GM12878 (cell line): Measurements from ENCODE around the gene TRIM62. TPM values are rescaled to one million over a fixed set of nuclear protein-coding genes. Genes with fewer than 3 reads are reported as not detected.

Experiments
- ATAC-seq: fragments of 200-7000 bp; cut with Tn5 transposase; 3 replicates; pipeline ENCODE4 v1.9.1; 2020; ENCODE audit warnings: mild to moderate bottlenecking, moderate library complexity
- BruUV-seq: library from RNA; stranded (reverse); fragments of 400-500 nt; replicated peaks from 2 replicates; lab custom pipeline; 2021; lab: Mats Ljungman, UMichigan
- CTCF ChIA-PET: fragments of 300-600 bp; sonication (Branson Sonifier 250); formaldehyde crosslinking; extraction: SDS; loops from one replicate; lab custom pipeline; 2021; ENCODE audit warnings: inconsistent platforms; lab: Yijun Ruan, JAX
- POLR2A ChIA-PET: fragments of 350-600 bp; formaldehyde crosslinking; extraction: SDS; loops from one replicate; lab custom pipeline; 2021; ENCODE audit warnings: inconsistent platforms; lab: Charles Lee
- RAD21 ChIA-PET: fragments of 300-600 bp; sonication (Branson Sonifier 250); formaldehyde crosslinking; loops from one replicate; lab custom pipeline; 2023; ENCODE audit warnings: antibody characterized with exemption; ENCODE audit not compliant: unreplicated experiment; lab: Charles Lee
- SMC1A ChIA-PET: fragments of 300-600 bp; sonication (Branson Sonifier 250); formaldehyde crosslinking; loops from one replicate; lab custom pipeline; 2023; ENCODE audit not compliant: unreplicated experiment, uncharacterized antibody; lab: Charles Lee
- DNase-seq: peaks from one replicate; pipeline ENCODE4 v3.0.0-alpha.2; 2011; ENCODE audit warnings: low read depth, low spot score
- FAIRE-seq: peaks from 3 replicates; lab custom pipeline; 2011; peaks lifted over from hg19 to GRCh38; lab: Jason Lieb, UNC
- H2AFZ ChIP-seq: 2 replicates; pipeline ENCODE4 v1.6.0; 2011; ENCODE audit warnings: low read depth, low read length, control low read depth; ENCODE audit not compliant: control insufficient read depth
- H3K27ac ChIP-seq: 2 replicates; pipeline ENCODE4 v1.5.1; 2011; ENCODE audit warnings: control low read depth; ENCODE audit not compliant: control insufficient read depth, insufficient read depth
- H3K27me3 ChIP-seq, 2 experiments: replicated peaks in 1 of 2; 2 replicates each; pipeline versions ENCODE4 v1.6.0 to v1.6.1; 2011; ENCODE audit warnings: low read length in 1 of 2; ENCODE audit not compliant: control insufficient read depth in 2 of 2, insufficient read depth in 2 of 2
- H3K36me3 ChIP-seq, 2 experiments: 2 replicates each; pipeline ENCODE4 v1.5.1; 2011; ENCODE audit warnings: low read length in 1 of 2; ENCODE audit not compliant: control insufficient read depth in 2 of 2, insufficient read depth in 2 of 2
- H3K4me1 ChIP-seq: 2 replicates; pipeline ENCODE4 v1.6.1; 2011; ENCODE audit warnings: mild to moderate bottlenecking, low read length, moderate library complexity, mixed read lengths; ENCODE audit not compliant: control insufficient read depth, insufficient read depth
- H3K4me2 ChIP-seq: 2 replicates; pipeline ENCODE4 v1.6.0; 2011; ENCODE audit warnings: control low read depth; ENCODE audit not compliant: control insufficient read depth, insufficient read depth
- H3K4me3 ChIP-seq: fragments of 200-600 bp; sonication (generic); 2 replicates; pipeline ENCODE4 v1.5.1; 2016
- H3K79me2 ChIP-seq: 2 replicates; pipeline ENCODE4 v1.6.0; 2011; ENCODE audit warnings: low read length; ENCODE audit not compliant: control insufficient read depth, insufficient read depth
- H3K9ac ChIP-seq: 2 replicates; pipeline ENCODE4 v1.8.0; 2011; ENCODE audit warnings: low read length, control low read depth, mixed read lengths; ENCODE audit not compliant: control insufficient read depth, insufficient read depth
- H3K9me3 ChIP-seq: replicated peaks from 3 replicates; pipeline ENCODE4 v1.5.1; 2011; ENCODE audit warnings: mild to moderate bottlenecking, low read length; ENCODE audit not compliant: control insufficient read depth, insufficient read depth
- H4K20me1 ChIP-seq: 2 replicates; pipeline ENCODE4 v1.6.0; 2011; ENCODE audit not compliant: control insufficient read depth, insufficient read depth
- BCL11A ChIP-seq: IDR thresholded peaks from 2 replicates; pipeline ENCODE4 v1.6.1; 2011; ENCODE audit warnings: low read depth, low read length
- MYB ChIP-seq: fragments of 150-350 bp; IDR thresholded peaks from 2 replicates; pipeline ENCODE4 v1.6.1; 2014; ENCODE audit warnings: mild to moderate bottlenecking, low read depth, low read length, borderline replicate concordance
- PBX3 ChIP-seq: IDR thresholded peaks from 2 replicates; pipeline ENCODE4 v1.6.1; 2011; ENCODE audit warnings: mild to moderate bottlenecking, low read depth, low read length, moderate library complexity; ENCODE audit not compliant: insufficient replicate concordance
- RCOR1 ChIP-seq: conservative IDR thresholded peaks from 2 replicates; pipeline ENCODE4 v1.6.1; 2012; ENCODE audit warnings: low read depth, low read length, improper control_type of control experiment
- TARDBP ChIP-seq: IDR thresholded peaks from 2 replicates; pipeline ENCODE4 v1.6.1; 2016; ENCODE audit warnings: borderline replicate concordance
- TCF12 ChIP-seq: IDR thresholded peaks from 2 replicates; pipeline ENCODE4 v1.6.1; 2011; ENCODE audit warnings: low read depth, mild to moderate bottlenecking, low read length
- ZNF24 ChIP-seq: fragments of 450-650 bp; IDR thresholded peaks from 2 replicates; pipeline ENCODE4 v1.6.1; 2017; ENCODE audit warnings: antibody characterized with exemption, mild to moderate bottlenecking
- WGBS: methylation state at CpG from one replicate; pipeline ENCODE4 v1.1.6; 2016; ENCODE audit warnings: low lambda C conversion rate; ENCODE audit not compliant: insufficient replicate concordance, insufficient coverage; ENCODE audit errors: missing lambda C conversion rate; 5-methylcytosine and 5-hydroxymethylcytosine counted together
- in situ Hi-C: fragments of 300-500 bp; cut with MboI; formaldehyde crosslinking; loops from 9 replicates; pipeline ENCODE4 v1.14.3; 2018; ENCODE audit warnings: mixed read lengths
- intact Hi-C: fragments of 100-400 bp; cut with micrococcal nuclease; formaldehyde crosslinking; loops from one replicate; pipeline ENCODE4 v1.14.2; 2022; ENCODE audit not compliant: unreplicated experiment
- polyA plus RNA-seq, 11 experiments: library from polyadenylated mRNA; depleted of rRNA in 4 of 11; unstranded in 6 of 11; stranded (reverse) in 5 of 11; fragments of >200 nt; fragmentation: Nextera tagmentation in 4 of 11; fragmentation: Illumina TruSeq in 1 of 11; extraction: Ambion mirVana in 4 of 11; extraction: Trizol in 1 of 11; gene quantifications; 1 replicate in 1 of 11; 2 replicates in 10 of 11; pipeline versions ENCODE4 v1.2.1 to v1.2.3, GENCODE V29; 2011 to 2016; ENCODE audit warnings: inconsistent platforms in 2 of 11, missing spikeins in 2 of 11, low read depth in 1 of 11
- total RNA-seq, 4 experiments: library from RNA; depleted of rRNA in 3 of 4; stranded (reverse); fragments of >200 nt in 3 of 4; fragmentation: Illumina TruSeq in 1 of 4; extraction: Trizol in 1 of 4; gene quantifications; 2 replicates each; pipeline versions ENCODE4 v1.2.1 to v1.2.3, GENCODE V29; 2013 to 2021

Gene TRIM62
- total and polyA plus RNA-seq, 10 of the 15 experiments (the other 5 are each of a cell fraction or from before 2014, with no cell fraction given), result 0.52 to 4.2 (median 1.9) TPM

GRCh38 chr1:33130297-33130696, 51.5 kb downstream of the TRIM62 start (continued):
- no peak for TF ChIP-seq MYB
- TF ChIP-seq ZNF24, result no peak
- no peak for TF ChIP-seq RCOR1
- TF ChIP-seq TCF12, result peak; percentile 70; the same call in 1 of the 2 replicates
- TF ChIP-seq TARDBP, result no peak
- peak; percentile 66 for TF ChIP-seq PBX3

- peak overlapping the region; percentile 46 for H3K4me3 ChIP-seq
- RAD21 ChIA-PET, result no interaction called here
- POLR2A ChIA-PET, result no interaction called here
- intact Hi-C loops, result loop anchor here (5.0 to 10.0 kb wide), 2 partner anchors 129 to 216 kb away; partner anchors contain the start of gene ZNF362
- H3K36me3 ChIP-seq, result no peaks in the 10 kb centered on the region
- peak overlapping the region; percentile 97; the same call in 1 of the 2 replicates for H3K27ac ChIP-seq
- no peak for FAIRE-seq
- H3K27me3 ChIP-seq, result no peaks in the 10 kb centered on the region
- H3K9ac ChIP-seq, result 0 out of 2 replicates have a peak overlapping the region, but pooled peaks have one; percentile 9
- CTCF ChIA-PET, result interaction anchor here (0.6 to 6.0 kb wide), 5 partner anchors 9 to 341 kb away, joined by 3 to 51 read pairs (median 3); no protein-coding TSS in a partner anchor
- TF ChIP-seq BCL11A, result no peak
- TF ChIP-seq, all 136 proteins: peak for 0
- SMC1A ChIA-PET, result no interaction called here
- in situ Hi-C loops, result no loop called here
- peaks cover 15% of the 10 kb centered on the region for H3K79me2 ChIP-seq
- DNase-seq (no peak), ATAC-seq (no peak)
- 92% methylated on average over 4 of the region's 4 CpGs for WGBS
- no peaks in the 10 kb centered on the region for H4K20me1 ChIP-seq
- BruUV-seq, result no TSS peak
- H3K4me1 ChIP-seq, result peaks cover 19% of the 10 kb centered on the region
- H3K9me3 ChIP-seq, result no peaks in the 10 kb centered on the region
- peak overlapping the region; percentile 81 for H3K4me2 ChIP-seq
- no peak overlapping the region for H2AFZ ChIP-seq
Measured at GRCh38 chr1:33128781-33129180, 53.1 kb downstream of the TRIM62 start.
